ENCODE results near the gene PELI2. TPM values are rescaled to one million over a fixed set of nuclear protein-coding genes. Genes with fewer than 3 reads are reported as not detected.

Gene PELI2
- total RNA-seq, 1 experiment from 2014 or later: 2.0 TPM

DNA sequence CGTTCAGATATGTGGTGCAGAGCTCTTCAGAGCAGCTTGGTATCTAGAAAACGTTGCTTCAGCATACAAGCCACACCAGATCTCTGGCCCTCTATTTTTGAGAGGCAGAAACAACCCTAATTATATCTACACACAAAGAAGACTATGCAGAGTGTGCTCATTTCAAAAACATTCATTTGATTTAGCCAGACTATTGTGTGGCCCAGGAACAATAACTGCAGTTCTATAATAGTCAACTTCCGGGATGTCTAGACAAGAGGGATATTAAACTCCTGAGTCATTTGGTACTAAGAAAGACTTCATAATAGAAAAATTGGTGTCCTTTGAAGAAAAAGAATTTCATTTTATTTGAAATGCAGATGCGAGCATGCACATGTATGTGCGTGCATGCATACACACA is 153.8 kb downstream of the PELI2 start:
- ChIA-PET RAD21 (ENCODE audit: low non-redundant PET in 1 of 2, low total read pairs in 2 of 2, uncharacterized antibody in 2 of 2, unreplicated experiment in 2 of 2) (no interaction called here), POLR2A (no interaction called here), CTCF (no interaction called here)
- Histone ChIP-seq H3K36me3 (ENCODE audit: control insufficient read depth in 1 of 2, insufficient read depth in 2 of 2, low read length in 2 of 2) (no peaks in the 10 kb centered on the region), H3K4me3 (replicated peaks in 1 of 2; ENCODE audit: low read depth in 1 of 2, low read length in 2 of 2) (no peak overlapping the region), H3K9ac (ENCODE audit: low read length) (no peak overlapping the region), H3K4me2 (ENCODE audit: low read length) (no peak overlapping the region), H3K27ac (ENCODE audit: low read depth, low read length) (no peak overlapping the region), H3K4me1 (ENCODE audit: control insufficient read depth in 1 of 2, insufficient read depth in 2 of 2, low read length in 2 of 2) (no peaks in the 10 kb centered on the region), H4K20me1 (ENCODE audit: insufficient read depth) (no peaks in the 10 kb centered on the region), H3K27me3 (ENCODE audit: insufficient read depth, low read length) (peaks cover 39% of the 10 kb centered on the region; the same call in 1 of the 2 replicates), H3K9me3 (ENCODE audit: control insufficient read depth in 1 of 2, insufficient read depth in 1 of 2, low read depth in 1 of 2, low read length in 2 of 2) (no peaks in the 10 kb centered on the region), H2AFZ (ENCODE audit: low read depth, low read length, poor library complexity, severe bottlenecking) (no peak overlapping the region), H3K79me2 (ENCODE audit: insufficient read depth, low read length) (no peaks in the 10 kb centered on the region), H3K9me2 (ENCODE audit: insufficient read depth) (no peaks in the 10 kb centered on the region)
- BruUV-seq (replicated peaks): no TSS peak
- TF ChIP-seq CBX3 (IDR thresholded peaks at IDR 0.05; ENCODE audit: low read depth): no peak
- no peak for TF ChIP-seq CEBPB (IDR thresholded peaks at IDR 0.05; ENCODE audit: low read depth)
- no peak for TF ChIP-seq POLR2A (IDR thresholded peaks at IDR 0.05; ENCODE audit: borderline replicate concordance, extremely low read depth, insufficient read depth, insufficient read length)
- TF ChIP-seq SRF (IDR thresholded peaks at IDR 0.05; ENCODE audit: low read depth): no peak
- TF ChIP-seq SIN3A (IDR thresholded peaks at IDR 0.05; ENCODE audit: low read depth): no peak
- TF ChIP-seq EZH2 (IDR thresholded peaks at IDR 0.05): no peak
- intact Hi-C loops (cut with micrococcal nuclease): no loop called here
- ATAC-seq: no peak
- no peak for DNase-seq (ENCODE audit: low read depth, low spot score)

- H3K79me2 ChIP-seq (ENCODE audit: insufficient read depth, low read length): no peaks in the 10 kb centered on the region
These were observed 154.9 kb downstream of the PELI2 start for GRCh38 chr14:56273155-56273554.

More at GRCh38 chr14:56273155-56273554, 154.9 kb downstream of the PELI2 start:
- H3K4me3 ChIP-seq (replicated peaks in 1 of 2; ENCODE audit: low read depth in 1 of 2, low read length in 2 of 2): no peak overlapping the region
- BruUV-seq (replicated peaks): no TSS peak
- H2AFZ ChIP-seq (ENCODE audit: low read depth, low read length, poor library complexity, severe bottlenecking): no peak overlapping the region
- ATAC-seq (no peak), DNase-seq (ENCODE audit: low read depth, low spot score) (no peak)
- intact Hi-C loops (cut with micrococcal nuclease): no loop called here
- ChIA-PET RAD21 (ENCODE audit: low non-redundant PET in 1 of 2, low total read pairs in 2 of 2, uncharacterized antibody in 2 of 2, unreplicated experiment in 2 of 2) (no interaction called here), CTCF (no interaction called here), POLR2A (no interaction called here)
- H3K4me1 ChIP-seq (ENCODE audit: control insufficient read depth in 1 of 2, insufficient read depth in 2 of 2, low read length in 2 of 2): no peaks in the 10 kb centered on the region
- peaks cover 34% of the 10 kb centered on the region; the same call in 1 of the 2 replicates for H3K27me3 ChIP-seq (ENCODE audit: insufficient read depth, low read length)
- H4K20me1 ChIP-seq (ENCODE audit: insufficient read depth): no peaks in the 10 kb centered on the region
- H3K36me3 ChIP-seq (ENCODE audit: control insufficient read depth in 1 of 2, insufficient read depth in 2 of 2, low read length in 2 of 2): no peaks in the 10 kb centered on the region
- H3K9ac ChIP-seq (ENCODE audit: low read length): no peak overlapping the region
- no peak overlapping the region for H3K4me2 ChIP-seq (ENCODE audit: low read length)
- no peaks in the 10 kb centered on the region for H3K9me2 ChIP-seq (ENCODE audit: insufficient read depth)
- H3K9me3 ChIP-seq (ENCODE audit: control insufficient read depth in 1 of 2, insufficient read depth in 1 of 2, low read depth in 1 of 2, low read length in 2 of 2): no peaks in the 10 kb centered on the region
- TF ChIP-seq FOSL1 (IDR thresholded peaks at IDR 0.05; ENCODE audit: low read depth): no peak
- TF ChIP-seq TCF7L2 (IDR thresholded peaks at IDR 0.05; ENCODE audit: borderline replicate concordance, extremely low read depth, insufficient read depth, insufficient read length): no peak
- no peak for TF ChIP-seq EGR1 (IDR thresholded peaks at IDR 0.05; ENCODE audit: low read depth)
- TF ChIP-seq YY1 (IDR thresholded peaks at IDR 0.05; ENCODE audit: extremely low read depth, insufficient replicate concordance, low read depth, low read length): no peak
- TF ChIP-seq, protein P1, sequence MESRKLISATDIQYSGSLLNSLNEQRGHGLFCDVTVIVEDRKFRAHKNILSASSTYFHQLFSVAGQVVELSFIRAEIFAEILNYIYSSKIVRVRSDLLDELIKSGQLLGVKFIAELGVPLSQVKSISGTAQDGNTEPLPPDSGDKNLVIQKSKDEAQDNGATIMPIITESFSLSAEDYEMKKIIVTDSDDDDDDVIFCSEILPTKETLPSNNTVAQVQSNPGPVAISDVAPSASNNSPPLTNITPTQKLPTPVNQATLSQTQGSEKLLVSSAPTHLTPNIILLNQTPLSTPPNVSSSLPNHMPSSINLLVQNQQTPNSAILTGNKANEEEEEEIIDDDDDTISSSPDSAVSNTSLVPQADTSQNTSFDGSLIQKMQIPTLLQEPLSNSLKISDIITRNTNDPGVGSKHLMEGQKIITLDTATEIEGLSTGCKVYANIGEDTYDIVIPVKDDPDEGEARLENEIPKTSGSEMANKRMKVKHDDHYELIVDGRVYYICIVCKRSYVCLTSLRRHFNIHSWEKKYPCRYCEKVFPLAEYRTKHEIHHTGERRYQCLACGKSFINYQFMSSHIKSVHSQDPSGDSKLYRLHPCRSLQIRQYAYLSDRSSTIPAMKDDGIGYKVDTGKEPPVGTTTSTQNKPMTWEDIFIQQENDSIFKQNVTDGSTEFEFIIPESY (IDR thresholded peaks at IDR 0.05; ENCODE audit: extremely low read depth, insufficient replicate concordance, low read length): no peak
- no peak for TF ChIP-seq ELF1 (IDR thresholded peaks at IDR 0.05; ENCODE audit: borderline replicate concordance, low read depth)
- TF ChIP-seq SRF (IDR thresholded peaks at IDR 0.05; ENCODE audit: low read depth): no peak
- TF ChIP-seq ZFX (IDR thresholded peaks at IDR 0.05): no peak
- no peak for TF ChIP-seq ATF3 (IDR thresholded peaks at IDR 0.05)
- no peak for TF ChIP-seq POLR2A (IDR thresholded peaks at IDR 0.05; ENCODE audit: borderline replicate concordance, extremely low read depth, insufficient read depth, insufficient read length)
- no peak for TF ChIP-seq POLR2AphosphoS5 (IDR thresholded peaks at IDR 0.05; ENCODE audit: low read depth, low read length)
- TF ChIP-seq, protein P2, sequence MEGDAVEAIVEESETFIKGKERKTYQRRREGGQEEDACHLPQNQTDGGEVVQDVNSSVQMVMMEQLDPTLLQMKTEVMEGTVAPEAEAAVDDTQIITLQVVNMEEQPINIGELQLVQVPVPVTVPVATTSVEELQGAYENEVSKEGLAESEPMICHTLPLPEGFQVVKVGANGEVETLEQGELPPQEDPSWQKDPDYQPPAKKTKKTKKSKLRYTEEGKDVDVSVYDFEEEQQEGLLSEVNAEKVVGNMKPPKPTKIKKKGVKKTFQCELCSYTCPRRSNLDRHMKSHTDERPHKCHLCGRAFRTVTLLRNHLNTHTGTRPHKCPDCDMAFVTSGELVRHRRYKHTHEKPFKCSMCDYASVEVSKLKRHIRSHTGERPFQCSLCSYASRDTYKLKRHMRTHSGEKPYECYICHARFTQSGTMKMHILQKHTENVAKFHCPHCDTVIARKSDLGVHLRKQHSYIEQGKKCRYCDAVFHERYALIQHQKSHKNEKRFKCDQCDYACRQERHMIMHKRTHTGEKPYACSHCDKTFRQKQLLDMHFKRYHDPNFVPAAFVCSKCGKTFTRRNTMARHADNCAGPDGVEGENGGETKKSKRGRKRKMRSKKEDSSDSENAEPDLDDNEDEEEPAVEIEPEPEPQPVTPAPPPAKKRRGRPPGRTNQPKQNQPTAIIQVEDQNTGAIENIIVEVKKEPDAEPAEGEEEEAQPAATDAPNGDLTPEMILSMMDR (IDR thresholded peaks at IDR 0.05 in 2 of 3, conservative IDR thresholded peaks at IDR 0.05 in 1 of 3; ENCODE audit: borderline replicate concordance in 1 of 3, insufficient read depth in 1 of 3, low read depth in 2 of 3, low read length in 2 of 3): no peak
- TF ChIP-seq CBX3 (IDR thresholded peaks at IDR 0.05; ENCODE audit: low read depth): no peak
- no peak for TF ChIP-seq ZNF274 (IDR thresholded peaks at IDR 0.05; ENCODE audit: low read depth, low read length)
- TF ChIP-seq CEBPB (IDR thresholded peaks at IDR 0.05; ENCODE audit: low read depth): no peak
- H3K27ac ChIP-seq (ENCODE audit: low read depth, low read length): no peak overlapping the region
